ENCODE results near the gene B3GLCT. TPM values are rescaled to one million over a fixed set of nuclear protein-coding genes. Genes with fewer than 3 reads are reported as not detected.

The B3GLCT gene
- total and polyA plus RNA-seq, 4 donors: 1.5 to 3.6 (median 2.2) TPM

DNA sequence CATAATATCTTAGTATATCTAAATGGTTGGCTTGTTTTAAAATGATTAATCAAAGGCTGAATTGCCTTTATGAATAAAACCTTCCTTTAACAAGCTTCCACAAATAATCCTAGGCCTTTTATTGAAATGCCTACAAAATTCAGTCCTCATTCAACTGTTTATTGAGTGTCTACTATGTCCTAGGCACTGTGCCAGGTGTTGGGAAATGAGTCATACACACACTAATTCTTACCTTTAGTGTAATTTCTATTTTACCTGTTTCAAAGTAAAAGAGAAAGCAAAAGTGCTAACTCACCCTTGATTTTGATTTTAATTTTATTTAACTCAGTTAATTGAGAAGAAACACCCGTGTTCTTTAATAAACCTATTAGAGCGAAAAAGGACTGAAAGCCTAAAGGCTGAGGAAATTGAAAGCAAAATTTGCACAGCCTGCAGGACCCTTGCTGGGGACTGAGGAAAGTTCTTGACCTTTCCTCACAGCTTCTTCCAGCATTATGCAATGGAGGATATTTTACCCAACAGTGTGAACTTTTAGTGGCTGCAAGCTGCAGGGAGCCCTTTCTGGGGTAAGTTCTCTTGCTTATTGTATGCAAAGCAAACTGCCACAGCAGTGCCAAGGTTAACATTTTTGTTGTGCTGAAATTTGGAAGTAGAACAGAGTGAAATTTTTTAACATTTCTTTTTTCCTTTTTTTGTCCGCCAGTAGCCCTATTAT, 83.1 kb downstream of the B3GLCT start:
- WGBS: 94% methylated on average over 3 of the region's 3 CpGs
- TF ChIP-seq FOXA2 (IDR thresholded peaks at IDR 0.05) (no peak), HNF4G (IDR thresholded peaks at IDR 0.05) (no peak)
- Histone ChIP-seq H3K36me3 (ENCODE audit: control insufficient read depth in 4 of 4, insufficient read depth in 3 of 4, low read depth in 1 of 4, low read length in 3 of 4) (peaks cover 0 to 4% (median 0%) of the 10 kb centered on the region in 4 donors), H3K9me3 (ENCODE audit: control insufficient read depth in 4 of 4, low read length in 3 of 4) (peaks cover 0 to 1% (median 0%) of the 10 kb centered on the region in 4 donors), H3K4me3 (ENCODE audit: low read depth in 1 of 3, low read length in 3 of 3) (no peak overlapping the region), H3K9ac (ENCODE audit: low read depth in 1 of 2, low read length in 2 of 2) (no peak overlapping the region), H3K4me1 (ENCODE audit: control insufficient read depth in 4 of 4, insufficient read depth in 4 of 4, low read length in 3 of 4) (no peaks in the 10 kb centered on the region), H3K27me3 (ENCODE audit: control insufficient read depth in 4 of 4, insufficient read depth in 4 of 4, low read length in 3 of 4) (no peaks in the 10 kb centered on the region), H3K27ac (ENCODE audit: low read depth in 1 of 2, low read length in 2 of 2) (no peak overlapping the region)
- DNase-seq (ENCODE audit: low spot score): no peak

GRCh38 chr13:31286930-31287329, 87.2 kb downstream of the B3GLCT start:
- H3K9me3 ChIP-seq (ENCODE audit: control insufficient read depth in 4 of 4, low read length in 3 of 4): peaks cover 0 to 4% (median 2%) of the 10 kb centered on the region in 4 donors
- H3K4me1 ChIP-seq (ENCODE audit: control insufficient read depth in 4 of 4, insufficient read depth in 4 of 4, low read length in 3 of 4): no peaks in the 10 kb centered on the region
- H3K27ac ChIP-seq (ENCODE audit: low read depth in 1 of 2, low read length in 2 of 2): no peak overlapping the region
- H3K36me3 ChIP-seq (ENCODE audit: control insufficient read depth in 4 of 4, insufficient read depth in 3 of 4, low read depth in 1 of 4, low read length in 3 of 4): peaks cover 0 to 4% (median 2%) of the 10 kb centered on the region in 4 donors
- TF ChIP-seq TAF1 (conservative IDR thresholded peaks at IDR 0.05) (no peak), YY1 (IDR thresholded peaks at IDR 0.05) (no peak), MAX (IDR thresholded peaks at IDR 0.05) (no peak), ZBTB33 (IDR thresholded peaks at IDR 0.05) (no peak), HNF4G (IDR thresholded peaks at IDR 0.05) (no peak), JUND (IDR thresholded peaks at IDR 0.05) (no peak)
- TF ChIP-seq, protein P1, sequence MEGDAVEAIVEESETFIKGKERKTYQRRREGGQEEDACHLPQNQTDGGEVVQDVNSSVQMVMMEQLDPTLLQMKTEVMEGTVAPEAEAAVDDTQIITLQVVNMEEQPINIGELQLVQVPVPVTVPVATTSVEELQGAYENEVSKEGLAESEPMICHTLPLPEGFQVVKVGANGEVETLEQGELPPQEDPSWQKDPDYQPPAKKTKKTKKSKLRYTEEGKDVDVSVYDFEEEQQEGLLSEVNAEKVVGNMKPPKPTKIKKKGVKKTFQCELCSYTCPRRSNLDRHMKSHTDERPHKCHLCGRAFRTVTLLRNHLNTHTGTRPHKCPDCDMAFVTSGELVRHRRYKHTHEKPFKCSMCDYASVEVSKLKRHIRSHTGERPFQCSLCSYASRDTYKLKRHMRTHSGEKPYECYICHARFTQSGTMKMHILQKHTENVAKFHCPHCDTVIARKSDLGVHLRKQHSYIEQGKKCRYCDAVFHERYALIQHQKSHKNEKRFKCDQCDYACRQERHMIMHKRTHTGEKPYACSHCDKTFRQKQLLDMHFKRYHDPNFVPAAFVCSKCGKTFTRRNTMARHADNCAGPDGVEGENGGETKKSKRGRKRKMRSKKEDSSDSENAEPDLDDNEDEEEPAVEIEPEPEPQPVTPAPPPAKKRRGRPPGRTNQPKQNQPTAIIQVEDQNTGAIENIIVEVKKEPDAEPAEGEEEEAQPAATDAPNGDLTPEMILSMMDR (IDR thresholded peaks at IDR 0.05; ENCODE audit: low read depth, low read length, missing input control): no peak
- H3K4me3 ChIP-seq (ENCODE audit: low read depth in 1 of 3, low read length in 3 of 3): no peak overlapping the region
- DNase-seq (ENCODE audit: low spot score): no peak
- 93% methylated on average over 2 of the region's 2 CpGs for WGBS
- no peak overlapping the region for H3K9ac ChIP-seq (ENCODE audit: low read depth in 1 of 2, low read length in 2 of 2)
- no peaks in the 10 kb centered on the region for H3K27me3 ChIP-seq (ENCODE audit: control insufficient read depth in 4 of 4, insufficient read depth in 4 of 4, low read length in 3 of 4)

GRCh38 chr13:31301119-31301518, 101.3 kb downstream of the B3GLCT start:
- H3K9ac ChIP-seq (ENCODE audit: low read depth in 1 of 2, low read length in 2 of 2): no peak overlapping the region
- no peaks in the 10 kb centered on the region for H3K9me3 ChIP-seq (ENCODE audit: control insufficient read depth in 4 of 4, low read length in 3 of 4)
- H3K36me3 ChIP-seq (ENCODE audit: control insufficient read depth in 4 of 4, insufficient read depth in 3 of 4, low read depth in 1 of 4, low read length in 3 of 4): peaks cover 0 to 3% (median 0%) of the 10 kb centered on the region in 4 donors
- DNase-seq (ENCODE audit: low spot score): no peak
- H3K4me3 ChIP-seq (ENCODE audit: low read depth in 1 of 3, low read length in 3 of 3): no peak overlapping the region
- H3K4me1 ChIP-seq (ENCODE audit: control insufficient read depth in 4 of 4, insufficient read depth in 4 of 4, low read length in 3 of 4): no peaks in the 10 kb centered on the region
- no peaks in the 10 kb centered on the region for H3K27me3 ChIP-seq (ENCODE audit: control insufficient read depth in 4 of 4, insufficient read depth in 4 of 4, low read length in 3 of 4)
- H3K27ac ChIP-seq (ENCODE audit: low read depth in 1 of 2, low read length in 2 of 2): no peak overlapping the region
- TF ChIP-seq YY1 (IDR thresholded peaks at IDR 0.05) (no peak), FOXA2 (IDR thresholded peaks at IDR 0.05) (no peak), REST (IDR thresholded peaks at IDR 0.05) (no peak), JUND (IDR thresholded peaks at IDR 0.05) (no peak), HNF4A (conservative IDR thresholded peaks at IDR 0.05) (no peak), EGR1 (IDR thresholded peaks at IDR 0.05; ENCODE audit: low read depth in 2 of 2) (no peak), SP1 (IDR thresholded peaks at IDR 0.05) (no peak), ZBTB33 (IDR thresholded peaks at IDR 0.05) (no peak), TAF1 (conservative IDR thresholded peaks at IDR 0.05) (no peak), RXRA (IDR thresholded peaks at IDR 0.05) (no peak), MAX (IDR thresholded peaks at IDR 0.05) (no peak)
- TF ChIP-seq, protein P1 (IDR thresholded peaks at IDR 0.05; ENCODE audit: low read depth, low read length, missing input control): no peak

Measured in liver (tissue), 9 donors.